Measurements from ENCODE around the gene SRF.
"Not testable (repeated sequence)": the region's sequence is repeated elsewhere in the genome, so short reads cannot be mapped to it uniquely, and the experiment has no call there.

The SRF gene

DNA sequence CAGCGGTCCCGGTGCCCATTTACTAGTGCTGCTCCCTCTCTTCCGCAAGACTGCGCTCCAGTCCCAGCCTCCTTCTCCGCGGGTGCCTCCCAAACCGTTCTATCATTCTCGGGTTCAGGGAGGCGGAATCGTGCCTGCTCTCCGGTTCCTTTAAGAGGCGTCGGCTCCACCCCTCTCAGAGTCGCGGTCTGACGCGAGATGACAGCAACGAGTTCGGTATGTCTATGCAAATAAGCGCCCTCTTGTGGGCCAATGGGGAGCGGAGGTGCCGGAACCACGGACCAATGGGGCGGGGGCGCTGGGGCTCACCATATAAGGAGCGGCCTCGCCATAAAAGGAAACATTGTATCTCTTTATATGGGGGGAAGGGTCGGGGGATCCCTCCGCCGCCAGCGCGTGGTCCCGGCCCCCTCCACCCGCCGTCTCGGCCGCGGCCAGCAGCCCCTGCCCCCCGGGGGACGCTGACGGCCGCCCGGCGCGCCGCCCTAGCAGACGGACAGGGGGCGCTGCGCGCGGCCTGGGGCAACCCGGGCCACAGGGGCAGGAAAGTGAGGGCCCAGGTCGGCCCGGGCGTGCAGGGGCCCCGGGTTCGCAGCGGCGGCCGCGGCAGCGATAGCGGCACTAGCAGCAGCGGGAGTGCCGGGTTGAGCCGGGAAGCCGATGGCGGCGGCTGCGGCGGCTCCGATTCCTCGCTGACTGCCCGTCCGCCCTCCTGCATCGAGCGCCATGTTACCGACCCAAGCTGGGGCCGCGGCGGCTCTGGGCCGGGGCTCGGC is at the start of gene SRF:
Gene SRF (plus strand): TSS at position 339 of the 776 bp plus-strand sequence. CDS start 388 bp downstream, at position 727.
- DNase-seq, result peak; percentile 94 to 97

DNA sequence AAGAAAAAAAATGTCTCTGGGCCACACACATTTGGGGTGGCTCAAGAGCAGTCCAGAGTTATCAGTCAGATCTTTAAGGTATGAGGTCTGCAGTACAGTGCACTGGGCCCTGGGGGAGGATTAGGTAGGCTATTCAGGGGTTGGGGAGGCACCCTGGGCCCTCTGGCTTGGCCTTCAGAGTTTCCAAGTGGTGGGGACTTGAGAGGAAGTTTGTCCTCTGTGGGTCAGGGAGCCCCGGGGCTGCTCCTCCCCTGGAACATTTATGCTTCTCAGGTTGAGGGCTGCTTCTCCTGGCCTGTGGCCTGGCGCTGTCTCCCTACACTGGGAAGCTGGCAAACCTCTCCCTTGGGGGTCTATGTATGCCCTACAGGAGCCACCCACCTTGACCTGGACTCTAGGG is 48.9 kb upstream of the SRF start:
- no peak for DNase-seq

DNA sequence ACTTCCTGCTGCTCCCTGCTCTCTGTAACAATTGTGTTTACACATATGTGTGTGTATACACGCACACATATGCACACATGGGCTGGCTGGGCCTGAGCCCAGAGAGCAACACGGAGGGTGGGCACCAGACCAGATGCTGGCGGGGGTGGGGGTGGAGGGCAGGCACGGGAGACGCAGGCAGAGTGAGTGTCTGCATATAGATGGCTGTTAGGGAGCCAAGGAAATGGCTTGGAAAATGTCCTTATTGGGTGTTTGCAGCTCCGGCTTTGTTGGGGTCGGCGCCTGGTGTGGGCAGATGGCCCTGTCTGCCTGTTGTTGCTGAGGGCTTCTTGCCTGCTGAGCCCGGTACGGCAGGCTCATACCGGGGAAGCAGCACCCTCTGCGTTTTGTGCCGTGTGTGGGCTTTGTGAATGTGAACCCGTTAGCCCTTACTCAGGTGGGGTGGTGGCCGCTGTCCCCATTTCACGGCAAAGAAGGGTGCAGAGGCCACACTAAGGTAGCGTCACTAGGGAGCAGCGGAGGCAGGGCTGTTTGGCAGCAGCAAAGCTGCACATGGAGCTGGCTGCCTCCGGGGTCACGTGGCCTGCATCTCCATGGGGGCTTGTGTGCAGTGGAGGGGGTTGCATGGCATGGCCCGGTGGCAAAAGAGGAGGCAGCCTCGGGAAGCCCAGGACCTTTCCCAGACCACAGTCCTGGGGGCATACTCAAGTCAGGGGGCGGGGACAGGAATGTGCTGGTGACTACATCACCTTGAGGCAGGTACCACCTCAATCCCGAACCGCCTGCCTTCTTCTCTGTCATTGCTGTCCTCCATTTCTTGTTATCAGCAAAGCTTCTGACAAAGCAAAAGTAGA is 47.4 kb upstream of the SRF start:
- no peak for DNase-seq

DNA sequence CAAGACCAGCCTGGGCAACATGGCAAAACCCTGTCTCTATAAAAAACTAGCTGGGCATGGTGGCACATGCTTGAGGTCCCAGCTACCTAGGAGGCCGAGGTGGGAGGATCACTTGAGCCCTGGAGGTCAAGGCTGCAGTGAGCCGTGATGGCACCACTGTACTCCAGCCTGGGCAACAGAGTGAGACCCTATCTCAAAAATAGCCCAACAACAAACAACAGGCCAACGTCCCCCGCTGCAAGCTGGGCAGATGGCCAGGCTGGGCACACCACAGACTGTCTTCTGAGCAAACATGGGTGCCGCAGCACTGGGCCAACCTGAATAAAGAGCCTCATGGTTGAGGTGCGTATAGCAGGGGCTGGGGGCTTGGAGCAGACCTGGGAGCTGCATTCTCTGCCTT is 46.6 kb upstream of the SRF start:
- DNase-seq, result no peak

DNA sequence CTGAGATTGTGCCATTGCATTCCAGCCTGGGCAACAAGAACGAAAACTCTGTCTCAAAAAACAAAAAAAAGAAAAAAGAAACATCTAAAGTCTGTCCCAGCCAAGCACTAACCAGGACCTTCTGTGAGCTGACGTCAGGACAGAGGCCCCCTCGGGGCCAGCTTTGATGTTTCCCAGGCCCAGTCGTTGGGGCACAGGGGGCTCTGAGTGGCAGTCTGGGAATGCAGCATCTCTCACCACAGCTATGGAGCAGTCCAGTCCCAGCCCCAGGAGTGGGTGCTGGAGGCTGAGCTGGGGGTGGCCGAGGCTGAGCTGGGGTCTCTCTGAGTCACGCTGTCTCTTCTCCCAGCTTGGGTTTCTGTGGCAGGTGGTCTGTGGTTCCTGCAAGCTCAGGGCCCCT is 46.0 kb upstream of the SRF start:
- DNase-seq, result no peak

DNA sequence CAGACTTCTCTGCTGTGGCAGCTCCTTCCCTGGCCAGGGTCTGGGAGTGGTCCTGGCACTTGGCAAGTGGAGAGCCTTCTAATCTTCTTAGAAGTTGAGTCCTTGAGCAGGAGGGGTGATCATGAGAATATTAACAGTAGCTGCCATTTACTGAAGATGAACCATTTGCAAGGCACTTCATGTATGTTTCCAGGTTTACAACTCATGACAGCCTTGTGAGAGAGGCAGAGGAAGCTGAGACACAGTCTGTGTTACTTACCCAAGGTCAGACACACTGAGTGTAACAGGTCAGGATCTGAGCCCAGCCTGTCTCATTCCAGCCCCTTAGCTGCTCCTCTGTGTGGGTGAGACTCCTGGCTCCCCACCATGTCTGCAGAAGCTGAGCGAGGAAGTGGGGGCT is 45.5 kb upstream of the SRF start:
- no peak for DNase-seq

DNA sequence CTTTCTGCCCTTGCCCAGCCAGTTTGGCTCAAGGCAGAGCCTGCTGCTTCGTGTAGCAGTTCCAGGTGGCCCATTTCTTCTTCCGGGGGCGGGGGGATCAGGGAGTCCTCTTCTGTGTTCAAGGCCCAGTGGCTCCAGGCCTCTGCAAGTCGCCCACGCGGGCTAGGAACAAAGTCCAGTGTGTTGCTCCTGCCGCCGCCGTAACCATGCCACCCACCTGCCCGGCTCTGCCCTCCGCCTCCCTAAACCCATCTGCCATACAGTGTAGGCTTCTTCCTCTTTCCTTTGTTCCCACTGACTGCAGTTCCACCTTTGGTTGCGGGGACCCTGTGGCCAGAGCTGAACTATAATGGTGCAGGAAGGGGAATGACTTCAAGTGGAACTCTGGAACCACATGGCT is 43.9 kb upstream of the SRF start:
- DNase-seq, result no peak

DNA sequence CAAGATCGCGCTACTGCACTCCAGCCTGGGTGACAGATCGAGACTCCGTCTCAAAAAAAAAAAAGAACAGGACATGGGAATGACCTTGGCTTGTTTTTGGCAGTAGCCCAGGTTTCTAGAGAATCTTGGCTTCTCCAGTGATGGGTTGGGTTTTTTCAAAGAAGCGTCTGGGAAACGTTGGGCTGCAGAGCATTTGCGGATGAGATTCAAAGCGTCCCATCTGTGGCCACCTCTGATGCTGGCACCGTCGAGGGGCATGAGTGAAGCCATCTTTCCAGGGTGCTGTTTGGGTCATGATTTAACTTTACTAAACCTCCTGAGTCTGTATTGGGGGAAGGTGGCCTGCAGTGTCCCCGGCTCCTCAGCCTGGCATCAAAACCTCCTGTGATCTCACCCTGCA is 43.2 kb upstream of the SRF start:
- no peak for DNase-seq

DNA sequence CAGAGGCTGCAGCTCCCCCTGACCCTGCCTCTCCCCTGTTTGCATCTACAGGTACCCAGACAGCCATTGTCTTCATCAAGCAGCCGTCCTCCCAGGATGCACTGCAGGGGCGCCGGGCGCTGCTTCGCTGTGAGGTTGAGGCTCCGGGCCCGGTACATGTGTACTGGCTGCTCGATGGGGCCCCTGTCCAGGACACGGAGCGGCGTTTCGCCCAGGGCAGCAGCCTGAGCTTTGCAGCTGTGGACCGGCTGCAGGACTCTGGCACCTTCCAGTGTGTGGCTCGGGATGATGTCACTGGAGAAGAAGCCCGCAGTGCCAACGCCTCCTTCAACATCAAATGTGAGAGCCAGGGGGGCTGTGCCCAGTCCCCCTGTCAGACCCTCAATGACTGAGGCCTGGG is 42.1 kb upstream of the SRF start:
- DNase-seq, result no peak

DNA sequence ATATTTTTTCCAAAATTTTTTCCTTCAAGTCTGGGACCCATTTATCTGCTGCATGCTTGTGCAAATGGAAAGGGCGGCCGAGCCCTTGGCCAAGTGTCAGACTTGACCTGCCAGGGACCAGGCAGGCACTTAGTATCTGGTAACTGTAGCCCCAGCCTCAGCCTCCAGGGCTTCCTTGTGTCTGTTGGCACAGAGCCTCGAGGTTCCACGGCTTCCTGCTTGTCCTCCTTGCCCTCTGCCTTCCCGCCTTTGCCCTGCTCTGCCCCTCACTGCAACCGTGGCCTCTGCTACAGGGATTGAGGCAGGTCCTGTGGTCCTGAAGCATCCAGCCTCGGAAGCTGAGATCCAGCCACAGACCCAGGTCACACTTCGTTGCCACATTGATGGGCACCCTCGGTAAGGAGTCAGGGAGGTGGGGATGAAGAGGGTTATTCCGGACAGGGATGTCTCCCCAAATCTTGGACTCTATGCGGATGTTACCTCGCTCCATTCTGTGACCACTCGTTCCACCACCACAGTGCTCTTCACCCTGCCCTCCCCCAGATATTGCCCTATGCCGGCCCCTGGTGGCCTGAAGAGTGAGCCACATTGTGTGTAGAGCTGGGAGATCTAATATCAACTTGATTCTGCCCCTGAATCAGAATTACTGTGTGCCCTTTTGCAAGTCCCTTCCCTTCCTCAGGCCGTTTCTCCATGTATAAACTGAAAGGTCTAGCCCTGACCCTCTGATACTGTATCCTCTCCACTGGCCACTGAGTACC is 41.5 kb upstream of the SRF start:
- no peak for DNase-seq

DNA sequence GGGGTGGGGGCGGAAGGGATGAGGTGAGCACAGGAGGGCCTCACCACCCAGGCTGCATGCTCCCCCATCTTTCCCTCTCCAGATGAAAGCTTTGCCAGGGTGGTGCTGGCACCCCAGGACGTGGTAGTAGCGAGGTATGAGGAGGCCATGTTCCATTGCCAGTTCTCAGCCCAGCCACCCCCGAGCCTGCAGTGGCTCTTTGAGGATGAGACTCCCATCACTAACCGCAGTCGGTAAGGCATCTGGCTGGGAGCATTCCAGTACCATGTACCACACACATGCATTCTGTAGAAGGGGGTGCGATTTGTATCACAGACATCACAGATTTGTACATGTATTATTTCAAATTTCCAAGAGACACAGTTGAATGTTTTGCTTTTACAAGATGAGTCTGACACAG is 40.6 kb upstream of the SRF start:
- DNase-seq, result no peak

DNA sequence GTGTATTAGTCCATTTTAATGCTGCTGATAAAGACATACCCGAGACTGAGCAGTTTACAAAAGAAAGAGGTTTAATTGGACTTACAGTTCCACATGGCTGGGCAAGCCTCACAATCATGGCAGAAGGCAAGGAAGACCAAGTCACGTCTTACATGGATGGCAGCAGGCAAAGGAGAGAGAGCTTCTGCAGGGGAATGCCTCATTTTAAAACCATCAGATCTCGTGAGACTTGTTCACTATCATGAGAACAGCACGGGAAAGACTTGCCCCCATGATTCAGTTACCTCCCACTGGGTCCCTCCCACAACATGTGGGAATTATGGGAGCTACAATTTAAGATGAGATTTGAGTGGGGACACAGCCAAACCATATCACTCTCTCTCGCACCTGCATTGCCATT is 39.7 kb upstream of the SRF start:
- DNase-seq, result not testable (repeated sequence)

DNA sequence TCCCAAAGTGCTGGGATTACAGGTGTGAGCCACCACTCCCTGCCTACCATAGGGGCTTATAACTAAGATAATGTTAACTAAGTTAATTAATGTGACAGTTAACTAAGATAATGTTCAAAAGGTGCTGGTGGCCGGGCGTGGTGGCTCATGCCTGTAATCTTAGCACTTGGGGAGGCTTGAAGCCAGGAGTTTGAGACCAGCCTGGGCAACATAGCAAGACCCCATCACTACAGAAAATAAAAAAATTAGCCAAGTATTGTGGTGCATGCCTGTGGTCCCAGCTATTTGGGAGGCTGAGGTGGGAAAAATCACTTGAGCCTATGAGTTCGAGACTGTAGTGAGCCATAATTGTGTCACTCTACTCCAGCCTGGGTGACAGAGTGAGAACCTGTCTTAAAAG is 32.8 kb upstream of the SRF start:
- DNase-seq, result no peak

DNA sequence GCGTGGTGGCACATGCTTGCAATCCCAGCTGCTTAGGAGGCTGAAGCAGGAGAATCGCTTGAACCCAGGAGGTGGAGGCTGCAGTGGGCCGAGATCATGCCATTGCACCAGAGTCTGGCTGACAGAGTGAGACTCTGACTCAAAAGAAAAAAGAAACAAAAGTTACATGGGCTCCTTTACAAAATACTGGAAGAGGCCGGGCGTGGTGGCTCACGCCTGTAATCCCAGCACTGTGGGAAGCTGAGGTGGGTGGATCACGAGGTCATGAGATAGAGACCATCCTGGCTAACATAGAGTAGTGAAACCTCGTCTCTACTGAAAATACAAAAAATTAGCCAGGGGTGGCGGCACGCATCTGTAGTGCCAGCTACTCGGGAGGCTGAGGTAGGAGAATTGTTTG is 31.1 kb upstream of the SRF start:
- DNase-seq, result not testable (repeated sequence)

DNA sequence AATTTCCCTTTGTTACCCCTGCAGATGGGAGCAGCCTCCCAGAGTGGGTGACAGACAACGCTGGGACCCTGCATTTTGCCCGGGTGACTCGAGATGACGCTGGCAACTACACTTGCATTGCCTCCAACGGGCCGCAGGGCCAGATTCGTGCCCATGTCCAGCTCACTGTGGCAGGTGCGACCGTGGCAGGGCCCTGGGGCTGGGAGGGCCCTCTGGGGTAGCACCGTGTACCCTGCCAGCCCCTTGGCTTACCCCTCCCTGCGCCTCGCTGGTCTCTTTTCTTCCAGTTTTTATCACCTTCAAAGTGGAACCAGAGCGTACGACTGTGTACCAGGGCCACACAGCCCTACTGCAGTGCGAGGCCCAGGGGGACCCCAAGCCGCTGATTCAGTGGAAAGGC is 29.4 kb upstream of the SRF start:
- no peak for DNase-seq

DNA sequence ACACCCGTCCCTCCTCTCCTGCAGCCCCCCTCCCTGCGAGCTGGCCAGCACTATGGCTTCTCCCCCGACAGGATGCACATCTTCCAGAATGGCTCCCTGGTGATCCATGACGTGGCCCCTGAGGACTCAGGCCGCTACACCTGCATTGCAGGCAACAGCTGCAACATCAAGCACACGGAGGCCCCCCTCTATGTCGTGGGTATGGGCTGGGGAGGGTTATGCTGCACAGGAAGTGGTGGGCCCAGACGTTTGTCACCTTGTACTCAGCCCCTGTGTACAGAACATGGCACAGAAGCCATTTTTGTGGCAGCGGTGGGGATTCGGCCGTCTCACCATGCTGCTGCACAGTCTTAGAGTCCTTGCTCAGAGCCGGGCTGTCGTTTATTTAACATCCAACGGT is 29.0 kb upstream of the SRF start:
- DNase-seq, result no peak

DNA sequence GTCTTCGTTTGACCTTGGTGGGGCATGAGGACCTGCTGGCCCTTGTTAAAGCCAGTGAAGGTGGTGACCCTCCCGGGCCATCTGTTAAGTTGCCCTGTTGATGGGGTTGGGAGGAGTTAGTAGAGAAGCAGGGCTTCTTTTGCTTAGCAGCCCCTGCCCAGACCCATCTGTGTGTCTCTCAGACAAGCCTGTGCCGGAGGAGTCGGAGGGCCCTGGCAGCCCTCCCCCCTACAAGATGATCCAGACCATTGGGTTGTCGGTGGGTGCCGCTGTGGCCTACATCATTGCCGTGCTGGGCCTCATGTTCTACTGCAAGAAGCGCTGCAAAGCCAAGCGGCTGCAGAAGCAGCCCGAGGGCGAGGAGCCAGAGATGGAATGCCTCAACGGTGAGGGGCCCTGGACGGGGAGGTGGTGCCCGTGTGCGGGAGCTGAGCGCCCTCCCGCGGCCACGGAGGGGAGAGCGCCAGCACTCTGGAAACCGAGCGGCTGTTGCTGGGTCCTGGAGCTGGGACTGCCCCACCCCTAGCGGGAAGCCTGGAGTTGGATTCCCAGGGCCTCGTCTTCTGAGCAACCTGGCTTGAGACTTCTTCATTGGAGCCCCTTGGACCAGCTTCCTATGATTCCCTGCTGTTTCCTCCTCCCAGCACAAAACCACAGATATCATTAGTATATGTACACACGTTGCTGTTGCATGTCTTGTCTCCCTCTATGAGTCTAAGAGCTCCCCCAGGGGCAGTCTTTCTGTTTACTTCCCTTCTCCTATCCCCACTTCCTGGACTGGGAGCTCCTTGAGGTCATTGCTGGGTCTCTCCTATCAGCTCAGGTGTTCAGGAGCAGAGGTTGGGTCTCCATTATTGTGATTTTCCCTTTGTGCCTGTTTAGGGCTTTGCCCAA is 27.6 kb upstream of the SRF start:
- no peak for DNase-seq

DNA sequence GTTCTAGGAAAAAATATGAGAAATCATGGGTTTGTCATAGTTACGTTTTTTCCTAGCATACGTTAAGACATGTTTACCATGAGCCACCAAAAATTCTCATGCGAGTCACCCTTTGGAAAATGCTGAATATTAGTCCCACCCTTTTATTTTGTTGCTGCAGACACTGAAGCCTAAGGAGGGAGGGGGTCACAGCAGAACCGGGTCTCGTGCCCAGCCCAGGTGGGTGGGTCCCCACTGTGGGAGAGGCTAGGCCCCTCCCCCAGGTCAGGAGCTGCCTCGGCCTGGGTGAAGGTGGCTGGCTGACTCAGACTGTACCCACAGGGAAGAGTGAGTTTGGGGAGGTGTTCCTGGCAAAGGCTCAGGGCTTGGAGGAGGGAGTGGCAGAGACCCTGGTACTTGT is 26.2 kb upstream of the SRF start:
- no peak for DNase-seq

DNA sequence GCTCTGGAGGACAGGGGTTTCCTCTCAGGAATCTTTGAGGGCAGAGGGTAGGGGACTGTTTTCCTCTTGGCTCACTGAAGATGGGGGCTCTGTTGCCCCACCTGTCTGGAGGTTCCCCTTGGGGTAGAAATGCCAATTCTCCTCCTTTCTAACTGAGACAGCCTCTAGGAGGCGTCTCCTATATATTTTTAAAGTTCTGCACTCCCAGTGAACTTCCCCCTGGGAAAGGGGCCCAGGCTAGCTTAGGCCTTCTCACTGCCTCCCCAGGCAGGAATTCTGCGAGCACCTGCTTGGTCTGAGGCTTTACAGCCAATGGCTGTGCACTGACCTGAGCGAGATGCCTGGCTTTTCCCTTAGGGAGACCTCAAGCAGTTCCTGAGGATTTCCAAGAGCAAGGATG is 24.8 kb upstream of the SRF start:
- no peak for DNase-seq

DNA sequence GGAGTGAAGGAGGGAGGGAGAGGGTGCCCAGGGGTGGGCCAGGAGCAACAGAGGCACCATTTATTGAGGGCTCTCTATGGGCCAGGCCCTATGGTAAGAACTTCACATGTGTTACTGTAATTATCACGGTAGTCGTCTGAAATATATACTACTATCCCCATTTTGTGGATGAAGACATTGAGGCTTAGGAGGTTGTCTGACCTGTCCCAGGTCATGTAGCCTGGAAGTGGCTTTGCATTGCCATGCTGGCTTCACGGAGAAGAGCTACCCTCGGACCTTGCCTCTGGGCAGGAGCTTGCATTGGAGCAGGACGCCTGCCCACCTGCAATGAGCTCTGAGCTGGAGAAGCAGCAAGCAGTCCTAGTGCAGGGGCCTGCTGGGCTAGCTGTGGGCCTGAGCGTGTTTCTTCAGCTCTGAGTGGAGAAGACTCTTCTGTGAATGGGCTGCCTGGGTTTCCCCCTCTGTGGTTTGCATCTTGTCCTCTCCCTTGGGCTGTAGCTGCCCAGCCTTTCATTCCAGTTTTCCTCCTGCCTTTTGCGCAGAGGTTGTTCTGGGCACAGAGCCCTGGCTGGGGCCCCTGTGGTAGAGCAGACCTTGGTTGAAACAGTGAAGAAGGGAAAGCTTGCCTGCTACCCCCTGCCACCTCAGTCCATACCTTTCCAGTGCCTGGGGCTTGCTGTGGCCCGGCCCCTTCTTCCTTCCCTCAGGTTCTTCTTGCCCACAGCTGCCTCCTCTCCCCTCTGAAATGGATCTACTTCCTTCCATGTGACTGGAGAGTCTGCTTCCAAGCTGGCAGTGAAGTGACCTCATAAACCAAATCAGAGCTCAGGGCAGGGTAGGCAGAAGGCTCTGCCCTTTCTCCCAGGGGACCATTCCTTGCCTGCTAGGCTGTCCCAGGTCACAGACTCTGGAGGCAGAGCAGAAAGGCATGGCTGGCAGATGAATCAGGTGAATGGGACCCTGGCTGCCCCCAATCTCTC is 24.1 kb upstream of the SRF start:
- no peak for DNase-seq

All from SW 1271 (cell line).